Ishikawa (cell line): ENCODE results near the gene WNK1.

Source experiments
- CEBPB ChIP-seq: IDR thresholded peaks from 2 replicates; pipeline ENCODE4 v1.6.1; 2012
- NFIC ChIP-seq: IDR thresholded peaks from 2 replicates; pipeline ENCODE4 v1.6.1; 2012
- RAD21 ChIP-seq: IDR thresholded peaks from 2 replicates; pipeline ENCODE4 v1.6.1; 2012; ENCODE audit warnings: low read depth
- REST ChIP-seq: IDR thresholded peaks from 2 replicates; pipeline ENCODE4 v1.6.1; 2012; ENCODE audit warnings: low read depth, mild to moderate bottlenecking
- TAF1 ChIP-seq: IDR thresholded peaks from 2 replicates; pipeline ENCODE4 v1.6.1; 2012; ENCODE audit warnings: low read depth, mild to moderate bottlenecking
- TEAD4 ChIP-seq: IDR thresholded peaks from 2 replicates; pipeline ENCODE4 v1.6.1; 2012
- YY1 ChIP-seq: IDR thresholded peaks from 2 replicates; pipeline ENCODE4 v1.6.1; 2012; ENCODE audit warnings: low read depth

- TF ChIP-seq YY1 (no peak), TAF1 (no peak), TEAD4 (no peak), REST (no peak), NFIC (no peak), RAD21 (no peak), CEBPB (no peak)
Measured at GRCh38 chr12:823028-823698, 70.8 kb downstream of the WNK1 start.
